Measurements from ENCODE around the gene FAM114A2.

GRCh38 chr5:153964191-153964879 is 74.4 kb downstream of the FAM114A2 start:
- TF ChIP-seq CTCF (IDR thresholded peaks at IDR 0.05) (no peak), POLR2A (IDR thresholded peaks at IDR 0.05) (no peak), EP300 (IDR thresholded peaks at IDR 0.05) (no peak)

Data from upper lobe of left lung (tissue), 4 donors.